ENCODE data around the gene ABTB1. TPM values are rescaled to one million over a fixed set of nuclear protein-coding genes. Genes with fewer than 3 reads are reported as not detected.

Gene ABTB1
- total RNA-seq, 1 experiment from 2014 or later = 1.5 TPM

DNA sequence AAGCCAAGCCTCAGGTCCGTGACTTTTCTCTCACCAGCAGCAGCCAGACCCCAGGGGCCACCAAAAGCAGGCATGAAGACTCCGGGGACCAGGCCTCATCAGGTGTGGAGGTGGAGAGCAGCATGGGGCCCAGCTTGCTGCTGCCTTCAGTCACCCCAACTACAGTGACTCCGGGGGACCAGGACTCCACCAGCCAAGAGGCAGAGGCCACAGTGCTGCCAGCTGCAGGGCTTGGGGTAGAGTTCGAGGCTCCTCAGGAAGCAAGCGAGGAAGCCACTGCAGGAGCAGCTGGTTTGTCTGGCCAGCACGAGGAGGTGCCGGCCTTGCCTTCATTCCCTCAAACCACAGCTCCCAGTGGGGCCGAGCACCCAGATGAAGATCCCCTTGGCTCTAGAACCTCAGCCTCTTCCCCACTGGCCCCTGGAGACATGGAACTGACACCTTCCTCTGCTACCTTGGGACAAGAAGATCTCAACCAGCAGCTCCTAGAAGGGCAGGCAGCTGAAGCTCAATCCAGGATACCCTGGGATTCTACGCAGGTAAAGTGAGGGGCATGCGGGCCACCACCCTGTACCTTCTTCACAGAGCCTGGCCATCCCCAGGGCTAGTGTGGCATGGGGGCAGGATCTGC is 12.0 kb upstream of the ABTB1 start:
- no peaks in the 10 kb centered on the region for H3K27me3 ChIP-seq (ENCODE audit: control insufficient read depth, insufficient read depth, low read length)
- no peak overlapping the region for H3K4me3 ChIP-seq (ENCODE audit: insufficient read depth, low read depth, low read length)
- peaks cover 5% of the 10 kb centered on the region for H3K36me3 ChIP-seq (replicated peaks; ENCODE audit: control insufficient read depth, insufficient read depth, low read length)
- no peak for DNase-seq

DNA sequence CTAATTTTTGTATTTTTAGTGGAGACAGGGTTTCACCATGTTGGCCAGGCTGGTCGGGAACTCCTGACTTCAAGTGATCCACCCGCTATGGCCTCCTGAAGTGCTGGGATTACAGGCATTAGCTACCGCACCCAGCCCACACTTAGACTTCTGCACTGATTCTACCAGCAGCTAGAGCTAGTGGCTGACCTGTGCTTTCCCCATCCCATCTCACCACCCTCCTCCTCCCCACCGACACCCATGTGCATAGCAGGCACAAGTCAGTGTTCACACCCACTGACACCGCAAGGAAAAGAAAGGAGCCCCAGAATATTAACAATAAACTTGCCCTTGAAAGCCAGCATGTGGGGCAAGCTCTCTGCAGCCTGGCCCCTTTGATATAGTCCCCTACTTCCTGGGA is 11.2 kb upstream of the ABTB1 start:
- H3K4me3 ChIP-seq (ENCODE audit: insufficient read depth, low read depth, low read length) = no peak overlapping the region
- no peak for DNase-seq
- peaks cover 5% of the 10 kb centered on the region for H3K36me3 ChIP-seq (replicated peaks; ENCODE audit: control insufficient read depth, insufficient read depth, low read length)

DNA sequence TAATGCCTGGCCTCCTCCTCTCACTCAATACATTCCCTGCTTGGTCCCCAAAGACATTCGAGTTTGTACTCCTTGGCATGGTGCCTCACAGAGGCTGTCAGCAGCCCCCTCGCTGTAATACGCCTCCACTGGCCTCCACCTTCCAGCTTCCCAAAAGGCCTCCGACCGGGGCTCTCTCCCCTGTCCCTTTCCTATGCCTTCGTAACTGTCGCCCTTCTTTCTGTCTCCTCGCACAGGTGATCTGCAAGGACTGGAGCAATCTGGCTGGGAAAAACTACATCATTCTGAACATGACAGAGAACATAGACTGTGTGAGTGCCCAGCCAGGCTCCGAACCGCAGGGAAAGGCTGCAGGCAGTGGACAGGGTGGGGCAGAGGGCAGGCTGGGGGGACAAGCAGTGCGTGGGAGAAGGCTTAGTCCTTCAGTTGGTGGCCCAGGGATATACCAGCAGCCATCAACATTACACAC is 10.7 kb upstream of the ABTB1 start:
- Histone ChIP-seq H3K27me3 (ENCODE audit: control insufficient read depth, insufficient read depth, low read length) (no peaks in the 10 kb centered on the region), H3K36me3 (replicated peaks; ENCODE audit: control insufficient read depth, insufficient read depth, low read length) (peaks cover 5% of the 10 kb centered on the region), H3K4me3 (ENCODE audit: insufficient read depth, low read depth, low read length) (no peak overlapping the region)
- no peak for DNase-seq

More for the DNA sequence above, 11.2 kb upstream of the ABTB1 start:
- no peaks in the 10 kb centered on the region for H3K27me3 ChIP-seq (ENCODE audit: control insufficient read depth, insufficient read depth, low read length)

DNA sequence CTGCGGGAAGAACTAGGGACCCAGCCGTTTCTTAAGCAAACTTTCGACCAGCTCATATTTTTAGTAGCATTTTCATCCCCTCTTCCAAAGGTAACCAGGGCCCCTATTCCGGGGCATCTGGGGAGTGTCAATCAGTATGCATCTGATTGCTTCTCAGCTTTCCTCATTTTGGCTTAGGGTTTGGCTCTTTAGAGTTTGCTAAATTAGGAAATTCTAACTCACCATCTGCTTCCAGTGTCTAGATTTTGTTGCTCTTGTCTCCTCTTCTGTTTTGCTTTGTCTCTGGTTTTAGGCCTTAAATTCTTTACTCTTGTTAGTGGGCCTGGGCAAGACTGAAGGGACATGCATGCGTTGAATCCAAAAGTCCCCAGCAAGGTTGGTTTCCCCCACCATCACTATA is 9.6 kb upstream of the ABTB1 start:
- no peak for DNase-seq
- Histone ChIP-seq H3K36me3 (replicated peaks; ENCODE audit: control insufficient read depth, insufficient read depth, low read length) (peaks cover 5% of the 10 kb centered on the region), H3K27me3 (ENCODE audit: control insufficient read depth, insufficient read depth, low read length) (no peaks in the 10 kb centered on the region), H3K4me3 (ENCODE audit: insufficient read depth, low read depth, low read length) (no peak overlapping the region)

DNA sequence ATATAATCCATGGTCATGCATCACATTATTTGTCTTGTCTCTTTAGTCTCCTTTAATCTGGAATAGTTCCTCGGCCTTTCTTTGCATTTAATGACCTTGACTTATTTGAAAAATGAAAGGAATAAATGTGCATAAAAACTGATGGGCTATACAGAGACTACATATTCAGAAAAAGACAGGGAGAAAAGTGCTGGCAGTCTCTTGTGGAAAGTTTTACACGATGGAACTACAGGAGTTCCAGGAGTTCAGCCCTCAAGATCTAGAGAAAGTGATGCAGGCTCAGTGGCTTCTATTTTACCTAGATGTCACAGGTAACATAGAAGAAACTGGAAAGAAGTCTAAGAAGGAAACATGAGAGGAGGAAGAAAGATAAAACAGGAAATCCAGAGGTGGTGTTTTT is 7.6 kb upstream of the ABTB1 start:
- no peak for DNase-seq
- no peak overlapping the region for H3K4me3 ChIP-seq (ENCODE audit: insufficient read depth, low read depth, low read length)
- H3K27me3 ChIP-seq (ENCODE audit: control insufficient read depth, insufficient read depth, low read length) = no peaks in the 10 kb centered on the region
- H3K36me3 ChIP-seq (replicated peaks; ENCODE audit: control insufficient read depth, insufficient read depth, low read length) = peaks cover 5% of the 10 kb centered on the region

DNA sequence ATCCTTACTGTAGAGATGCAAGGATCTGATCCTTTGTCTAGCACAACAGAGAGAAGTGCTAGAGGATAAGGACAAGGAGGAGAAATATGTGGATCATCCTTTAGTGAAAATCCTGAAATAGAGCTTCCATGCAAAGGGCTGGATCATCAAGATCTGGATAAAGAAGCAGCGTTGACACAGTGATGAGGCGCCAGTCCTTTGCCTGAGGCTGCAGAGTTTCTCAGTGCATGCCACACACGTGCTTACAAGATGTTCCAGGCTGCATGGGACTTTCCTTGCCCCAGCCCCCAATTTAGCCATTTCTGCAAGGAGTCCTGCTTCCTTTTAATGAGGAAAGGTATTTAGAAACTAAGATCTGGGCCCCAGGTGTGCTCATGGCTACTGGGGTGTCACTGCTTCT is 7.2 kb upstream of the ABTB1 start:
- H3K27me3 ChIP-seq (ENCODE audit: control insufficient read depth, insufficient read depth, low read length) = no peaks in the 10 kb centered on the region
- no peak overlapping the region for H3K4me3 ChIP-seq (ENCODE audit: insufficient read depth, low read depth, low read length)
- H3K36me3 ChIP-seq (replicated peaks; ENCODE audit: control insufficient read depth, insufficient read depth, low read length) = peaks cover 5% of the 10 kb centered on the region
- no peak for DNase-seq

DNA sequence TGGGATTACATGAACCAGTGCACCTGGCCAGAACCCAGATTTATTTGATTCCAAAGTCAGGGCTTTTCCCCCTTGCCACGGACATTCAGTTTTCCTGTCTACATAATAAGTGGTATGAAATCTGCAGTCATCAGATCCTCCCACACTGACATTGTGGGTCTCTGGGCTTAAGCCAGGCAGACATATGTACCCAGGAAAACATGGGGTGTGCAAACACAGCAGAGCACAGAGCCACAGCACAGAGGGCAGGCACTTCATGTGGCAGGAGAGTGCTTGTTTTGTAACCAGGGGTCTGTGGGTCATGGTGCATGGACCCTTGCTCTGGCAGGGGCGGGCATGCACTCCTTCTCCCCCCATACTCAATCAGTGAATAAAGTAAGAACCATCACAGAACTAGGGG is 6.1 kb upstream of the ABTB1 start:
- no peaks in the 10 kb centered on the region; the same call in 1 of the 2 replicates for H3K27me3 ChIP-seq (ENCODE audit: control insufficient read depth, insufficient read depth, low read length)
- no peak for DNase-seq

DNA sequence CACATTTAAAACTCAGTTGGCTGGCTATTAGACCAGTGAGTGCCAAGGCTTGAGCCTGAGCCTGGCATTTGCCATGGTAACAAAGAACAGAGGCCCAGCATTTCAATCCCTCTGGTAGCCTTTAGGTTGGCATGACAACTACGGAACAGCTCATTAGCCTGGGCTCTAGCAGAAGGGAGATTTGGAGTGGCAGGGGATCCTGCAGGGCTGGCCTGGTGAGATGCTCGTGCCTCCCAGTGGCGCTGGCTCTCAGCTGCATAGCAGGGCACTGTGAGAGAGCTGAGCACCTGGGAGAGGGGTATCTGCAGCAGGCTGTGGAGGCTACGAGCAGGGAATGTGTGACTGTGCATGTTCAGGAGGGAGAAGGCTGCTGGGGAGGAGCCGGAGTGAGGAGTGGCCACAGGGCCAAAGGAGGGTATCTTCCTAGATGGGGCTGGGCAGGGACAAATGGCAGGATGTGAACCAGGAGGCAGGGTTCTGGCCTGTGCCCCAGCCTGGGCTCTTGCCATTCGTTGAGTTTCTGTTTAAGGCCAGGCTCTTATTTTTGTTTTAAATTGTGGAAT is 5.6 kb upstream of the ABTB1 start:
- Histone ChIP-seq H3K4me3 (ENCODE audit: insufficient read depth, low read depth, low read length) (no peak overlapping the region), H3K27me3 (ENCODE audit: control insufficient read depth, insufficient read depth, low read length) (peaks cover 4% of the 10 kb centered on the region; the same call in 1 of the 2 replicates), H3K36me3 (replicated peaks; ENCODE audit: control insufficient read depth, insufficient read depth, low read length) (peaks cover 2% of the 10 kb centered on the region)
- no peak for DNase-seq

More for the DNA sequence above, 6.1 kb upstream of the ABTB1 start:
- H3K36me3 ChIP-seq (replicated peaks; ENCODE audit: control insufficient read depth, insufficient read depth, low read length) = peaks cover 2% of the 10 kb centered on the region
- no peak overlapping the region for H3K4me3 ChIP-seq (ENCODE audit: insufficient read depth, low read depth, low read length)

DNA sequence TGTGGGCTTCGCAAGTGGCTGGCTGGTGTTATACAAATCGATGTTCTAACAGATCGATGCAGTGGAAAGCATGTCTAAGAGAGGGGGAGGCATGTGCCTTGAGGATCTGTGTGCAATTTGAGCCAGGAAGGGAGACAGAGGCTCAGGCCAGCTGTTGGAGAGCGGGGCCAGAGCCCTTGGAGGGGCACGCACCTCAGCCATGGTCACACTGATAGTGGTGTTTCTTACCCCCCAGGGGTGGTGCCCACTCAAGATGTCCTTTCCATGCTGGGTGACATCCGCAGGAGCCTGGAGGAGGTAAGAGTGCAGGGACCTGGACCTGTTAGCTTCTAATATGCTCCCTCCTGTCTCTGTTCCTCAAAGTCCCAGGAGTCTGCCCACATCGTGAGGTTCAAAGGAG is 3.8 kb upstream of the ABTB1 start:
- Histone ChIP-seq H3K4me3 (ENCODE audit: insufficient read depth, low read depth, low read length) (no peak overlapping the region), H3K27me3 (ENCODE audit: control insufficient read depth, insufficient read depth, low read length) (peaks cover 8% of the 10 kb centered on the region; the same call in 1 of the 2 replicates), H3K36me3 (replicated peaks; ENCODE audit: control insufficient read depth, insufficient read depth, low read length) (peaks cover 2% of the 10 kb centered on the region)
- no peak for DNase-seq

DNA sequence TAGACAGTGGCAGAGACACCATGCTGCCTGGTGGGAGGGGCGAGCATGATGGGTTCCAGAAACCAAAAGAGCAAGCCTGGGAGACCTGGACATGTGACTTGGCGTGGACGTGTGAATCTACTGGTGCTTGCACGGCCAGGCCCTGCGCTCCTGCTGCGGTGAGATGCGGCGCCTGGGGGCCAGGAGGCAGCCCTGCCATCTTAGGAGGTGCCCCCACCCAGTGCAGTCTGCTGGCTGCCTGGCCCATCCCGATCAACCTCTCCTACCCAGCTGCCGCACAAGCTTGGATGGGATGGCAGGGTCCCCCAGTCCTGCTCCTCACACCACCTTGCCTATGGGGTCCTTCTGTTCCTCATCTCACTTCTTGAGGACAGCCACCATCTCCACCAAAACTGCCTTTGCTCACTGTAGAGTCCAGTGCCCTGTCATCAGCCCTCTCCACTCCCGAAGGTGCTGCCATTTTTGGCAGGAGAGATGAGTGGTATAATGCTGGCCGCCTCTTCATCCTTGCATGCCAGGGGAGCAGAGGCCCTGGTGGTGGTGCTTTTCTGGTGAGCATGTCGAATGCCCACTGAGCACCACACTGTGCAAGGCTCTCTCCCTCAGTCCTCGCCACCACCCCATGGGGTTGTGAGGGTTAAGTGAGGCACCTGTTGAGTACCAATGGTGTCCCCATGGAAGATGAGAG is 3.1 kb upstream of the ABTB1 start:
- Histone ChIP-seq H3K27me3 (ENCODE audit: control insufficient read depth, insufficient read depth, low read length) (peaks cover 12% of the 10 kb centered on the region; the same call in 1 of the 2 replicates), H3K4me3 (ENCODE audit: insufficient read depth, low read depth, low read length) (no peak overlapping the region), H3K36me3 (replicated peaks; ENCODE audit: control insufficient read depth, insufficient read depth, low read length) (peaks cover 2% of the 10 kb centered on the region)
- DNase-seq = no peak

DNA sequence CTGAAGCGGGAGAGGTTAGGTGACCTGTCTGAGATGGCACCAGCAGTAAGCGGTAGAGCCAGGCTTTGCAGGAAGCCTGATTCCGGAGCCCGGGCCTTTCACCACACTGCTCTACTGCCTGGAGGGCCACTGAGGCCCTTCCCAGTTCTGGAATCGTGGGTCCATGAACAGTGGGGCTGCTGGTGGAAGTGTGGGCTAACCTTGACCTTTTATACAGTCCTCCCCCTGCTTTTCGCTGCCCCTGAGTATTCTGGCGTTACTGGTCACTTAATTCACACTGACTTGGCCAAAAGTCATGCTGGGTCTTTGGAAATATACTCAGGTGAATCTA is 2.6 kb upstream of the ABTB1 start:
- Histone ChIP-seq H3K4me3 (ENCODE audit: insufficient read depth, low read depth, low read length) (no peak overlapping the region), H3K27me3 (ENCODE audit: control insufficient read depth, insufficient read depth, low read length) (peaks cover 12% of the 10 kb centered on the region; the same call in 1 of the 2 replicates), H3K36me3 (replicated peaks; ENCODE audit: control insufficient read depth, insufficient read depth, low read length) (peaks cover 2% of the 10 kb centered on the region)
- no peak for DNase-seq

DNA sequence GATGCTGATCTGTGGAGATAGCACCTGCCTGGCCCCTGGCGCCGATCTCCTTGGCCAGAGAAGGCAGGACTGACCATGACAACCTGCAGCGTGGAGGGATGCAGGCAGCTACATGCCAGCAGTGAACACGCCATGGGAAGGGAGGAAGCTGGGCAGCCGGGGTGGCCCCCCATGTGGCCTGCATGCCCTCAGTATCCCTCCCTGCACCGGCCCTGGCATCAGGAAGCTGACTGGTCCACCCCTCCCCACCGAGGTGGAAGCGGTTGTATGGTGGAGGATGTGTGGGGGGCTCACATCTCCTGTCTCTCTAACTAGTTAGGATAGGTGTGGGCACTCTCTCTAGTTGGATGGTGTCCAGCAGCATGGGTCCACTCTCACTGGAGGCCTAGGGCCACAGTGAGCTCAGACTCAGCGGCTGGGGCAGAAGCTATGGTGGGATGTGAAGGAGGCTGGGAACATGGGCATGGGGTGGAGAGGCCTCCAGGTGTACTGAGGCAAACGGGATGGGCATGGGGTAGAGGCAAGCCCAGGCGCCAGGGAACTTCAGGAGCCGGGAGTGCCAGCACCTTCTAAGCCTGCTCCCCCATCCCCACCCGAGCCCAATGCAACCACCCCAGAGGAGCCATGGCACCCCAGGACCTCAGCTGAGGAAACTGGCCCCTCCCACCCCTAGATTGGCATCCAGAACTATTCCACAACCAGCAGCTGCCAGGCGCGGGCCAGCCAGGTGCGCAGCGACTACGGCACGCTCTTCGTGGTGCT is 1.8 kb upstream of the ABTB1 start:
- DNase-seq = no peak
- no peak overlapping the region for H3K4me3 ChIP-seq (ENCODE audit: insufficient read depth, low read depth, low read length)
- peaks cover 12% of the 10 kb centered on the region; the same call in 1 of the 2 replicates for H3K27me3 ChIP-seq (ENCODE audit: control insufficient read depth, insufficient read depth, low read length)
- H3K36me3 ChIP-seq (replicated peaks; ENCODE audit: control insufficient read depth, insufficient read depth, low read length) = no peaks in the 10 kb centered on the region

DNA sequence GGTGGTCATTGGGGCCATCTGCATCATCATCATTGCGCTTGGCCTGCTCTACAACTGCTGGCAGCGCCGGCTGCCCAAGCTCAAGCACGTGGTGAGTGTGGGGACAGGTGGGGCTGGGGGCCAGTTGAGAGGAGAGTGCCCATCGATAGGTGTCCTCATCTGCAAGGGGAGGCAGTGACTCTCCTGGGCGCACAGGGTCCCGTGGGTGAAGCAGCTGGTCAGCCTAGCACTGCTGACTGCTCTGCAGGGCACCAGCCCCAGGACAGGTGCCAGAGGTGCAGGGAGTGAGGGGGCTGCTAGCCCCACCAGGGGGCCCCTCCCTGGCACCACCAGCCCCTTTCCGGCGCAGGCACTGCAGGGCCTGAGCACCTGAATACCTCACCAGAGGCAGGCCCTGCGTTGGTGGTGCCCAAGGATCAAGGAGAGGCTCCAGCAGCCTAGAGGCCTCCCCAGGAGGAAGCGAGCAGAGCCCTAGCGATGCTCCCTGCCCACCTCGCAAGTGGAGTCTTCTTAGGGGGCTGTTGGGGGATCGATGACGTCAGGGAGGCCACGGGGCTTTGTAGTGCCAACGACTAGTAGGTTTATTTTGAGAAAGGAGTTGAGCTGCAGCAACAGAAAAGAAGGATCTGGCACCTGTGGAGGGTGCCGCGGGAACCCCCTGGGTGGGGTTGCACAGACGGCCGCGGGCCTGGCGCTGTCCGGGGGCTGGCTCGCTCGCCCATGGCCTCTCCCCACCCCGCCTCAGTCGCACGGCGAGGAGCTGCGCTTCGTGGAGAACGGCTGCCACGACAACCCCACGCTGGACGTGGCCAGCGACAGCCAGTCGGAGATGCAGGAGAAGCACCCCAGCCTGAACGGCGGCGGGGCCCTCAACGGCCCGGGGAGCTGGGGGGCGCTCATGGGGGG is 976 bp upstream of the ABTB1 start:
- Histone ChIP-seq H3K36me3 (replicated peaks; ENCODE audit: control insufficient read depth, insufficient read depth, low read length) (no peaks in the 10 kb centered on the region), H3K4me3 (ENCODE audit: insufficient read depth, low read depth, low read length) (peak overlapping the region; percentile 64), H3K27me3 (ENCODE audit: control insufficient read depth, insufficient read depth, low read length) (peaks cover 12% of the 10 kb centered on the region; the same call in 1 of the 2 replicates)
- DNase-seq = peak; percentile 79
